Thyroid gland (tissue), 4 donors: ENCODE data around the gene CHCHD6. TPM values are rescaled to one million over a fixed set of nuclear protein-coding genes. Genes with fewer than 3 reads are reported as not detected.
A peak's percentile ranks its signal among the peaks of the same experiment; 100 is the strongest.

Experiments used
- DNase-seq, 2 donors: peaks; one replicate each; pipeline ENCODE4 v3.0.0-alpha.2; 2019
- H3K27ac ChIP-seq, 3 donors: fragments of 200-600 bp; sonication (generic); 1 replicate in 2 of 3; 2 replicates in 1 of 3; pipeline ENCODE4 v1.5.1; 2016 to 2019; ENCODE audit warnings: mild to moderate bottlenecking in 1 of 3, moderate library complexity in 1 of 3
- H3K27me3 ChIP-seq: fragments of 200-600 bp; sonication (generic); one replicate; pipeline ENCODE4 v1.5.1; 2019
- H3K36me3 ChIP-seq, 2 donors: fragments of 200-600 bp; sonication (generic); one replicate each; pipeline ENCODE4 v1.5.1; 2016 to 2019
- H3K4me1 ChIP-seq, 2 donors: fragments of 200-600 bp; sonication (generic); one replicate each; pipeline ENCODE4 v1.5.1; 2017 to 2019
- H3K4me3 ChIP-seq, 3 donors: fragments of 200-600 bp; sonication (generic); replicated peaks in 1 of 3; 1 replicate in 2 of 3; 2 replicates in 1 of 3; pipeline ENCODE4 v1.5.1; 2016; ENCODE audit warnings: mild to moderate bottlenecking in 1 of 3
- H3K9me3 ChIP-seq: fragments of 200-600 bp; sonication (generic); one replicate; pipeline ENCODE4 v1.5.1; 2017
- CTCF ChIP-seq, 6 experiments: fragments of 200-600 bp in 3 of 6; fragments of 450-650 bp in 3 of 6; sonication (generic) in 3 of 6; IDR thresholded peaks; one replicate each; pipeline ENCODE4 v1.5.1; 2016 to 2019; ENCODE audit warnings: antibody characterized with exemption in 6 of 6, mild to moderate bottlenecking in 2 of 6, inconsistent platforms in 1 of 6, moderate library complexity in 1 of 6
- POLR2A ChIP-seq, 2 donors: fragments of 450-650 bp; IDR thresholded peaks; one replicate each; pipeline ENCODE4 v1.6.1; 2017; ENCODE audit warnings: antibody characterized with exemption in 2 of 2, mild to moderate bottlenecking in 2 of 2, moderate library complexity in 1 of 2
- WGBS, 2 donors: methylation state at CpG; one replicate each; pipeline ENCODE4 v1.1.5; 2017; 5-methylcytosine and 5-hydroxymethylcytosine counted together
- intact Hi-C: fragments of 100-400 bp; cut with DNase I; formaldehyde crosslinking; loops from one replicate; pipeline ENCODE4 v1.15.1; 2023
- total RNA-seq, 4 donors: library from RNA; depleted of rRNA; stranded (reverse); fragments of >200 nt; gene quantifications; one replicate each; pipeline ENCODE4 v1.2.3, GENCODE V29; 2016

The CHCHD6 gene
- total RNA-seq, 4 donors from 2014 or later: 22.9 to 27.8 (median 24.4) TPM

- peak overlapping the region in 1 of 3 donors; percentile 49 for H3K27ac ChIP-seq
- WGBS, 2 donors: 80 to 91% methylated on average over 17 of the region's 17 CpGs
- no peaks in the 10 kb centered on the region for H3K27me3 ChIP-seq
- peaks cover 0 to 22% of the 10 kb centered on the region in 2 donors for H3K4me1 ChIP-seq
- H3K36me3 ChIP-seq: no peaks in the 10 kb centered on the region
- H3K9me3 ChIP-seq: no peaks in the 10 kb centered on the region
- no peak for TF ChIP-seq POLR2A (IDR thresholded peaks at IDR 0.05)
- no peak for TF ChIP-seq CTCF (IDR thresholded peaks at IDR 0.05)
- intact Hi-C loops: no loop called here
- no peak overlapping the region for H3K4me3 ChIP-seq
- no peak for DNase-seq
Observed at GRCh38 chr3:126960604-126960995, 256.6 kb downstream of the CHCHD6 start.

- intact Hi-C loops: no loop called here
- Histone ChIP-seq H3K27ac (no peak overlapping the region), H3K27me3 (no peaks in the 10 kb centered on the region), H3K9me3 (no peaks in the 10 kb centered on the region), H3K4me1 (peaks cover 0 to 22% of the 10 kb centered on the region in 2 donors), H3K4me3 (no peak overlapping the region), H3K36me3 (no peaks in the 10 kb centered on the region)
- peak; percentile 31 to 32 for DNase-seq
- 79 to 88% methylated on average over 6 of the region's 8 CpGs for WGBS, 2 donors
- TF ChIP-seq POLR2A (IDR thresholded peaks at IDR 0.05) (no peak), CTCF (IDR thresholded peaks at IDR 0.05) (no peak)
Observed at GRCh38 chr3:126961191-126961790, 257.3 kb downstream of the CHCHD6 start.

GRCh38 chr3:126961791-126962461, 257.9 kb downstream of the CHCHD6 start:
- TF ChIP-seq POLR2A (IDR thresholded peaks at IDR 0.05) (no peak), CTCF (IDR thresholded peaks at IDR 0.05) (no peak)
- H3K27ac ChIP-seq: no peak overlapping the region

GRCh38 chr3:126962756-126963155, 258.7 kb downstream of the CHCHD6 start:
- DNase-seq: no peak
- 96% methylated on average over 6 to 8 of the region's 8 CpGs for WGBS, 2 donors
- intact Hi-C loops: no loop called here
- Histone ChIP-seq H3K27me3 (no peaks in the 10 kb centered on the region), H3K4me1 (peaks cover 0 to 22% of the 10 kb centered on the region in 2 donors), H3K9me3 (no peaks in the 10 kb centered on the region), H3K36me3 (no peaks in the 10 kb centered on the region), H3K27ac (no peak overlapping the region), H3K4me3 (no peak overlapping the region)
- TF ChIP-seq CTCF (IDR thresholded peaks at IDR 0.05) (no peak), POLR2A (IDR thresholded peaks at IDR 0.05) (no peak)

More at GRCh38 chr3:126961791-126962461, 257.9 kb downstream of the CHCHD6 start:
- H3K36me3 ChIP-seq: no peaks in the 10 kb centered on the region
- intact Hi-C loops: no loop called here
- H3K4me1 ChIP-seq: peaks cover 0 to 22% of the 10 kb centered on the region in 2 donors
- DNase-seq: peak in 1 of 2 donors; percentile 19
- no peaks in the 10 kb centered on the region for H3K9me3 ChIP-seq
- H3K4me3 ChIP-seq: no peak overlapping the region
- H3K27me3 ChIP-seq: no peaks in the 10 kb centered on the region
- 77 to 80% methylated on average over 9 to 11 of the region's 11 CpGs for WGBS, 2 donors
